ENCODE results near the gene COBL. TPM values are rescaled to one million over a fixed set of nuclear protein-coding genes. Genes with fewer than 3 reads are reported as not detected.

COBL gene
- polyA plus RNA-seq, 1 donor (not counting 4 experiments of a cell fraction or from before 2014, with no cell fraction given), result 4.5 TPM

DNA sequence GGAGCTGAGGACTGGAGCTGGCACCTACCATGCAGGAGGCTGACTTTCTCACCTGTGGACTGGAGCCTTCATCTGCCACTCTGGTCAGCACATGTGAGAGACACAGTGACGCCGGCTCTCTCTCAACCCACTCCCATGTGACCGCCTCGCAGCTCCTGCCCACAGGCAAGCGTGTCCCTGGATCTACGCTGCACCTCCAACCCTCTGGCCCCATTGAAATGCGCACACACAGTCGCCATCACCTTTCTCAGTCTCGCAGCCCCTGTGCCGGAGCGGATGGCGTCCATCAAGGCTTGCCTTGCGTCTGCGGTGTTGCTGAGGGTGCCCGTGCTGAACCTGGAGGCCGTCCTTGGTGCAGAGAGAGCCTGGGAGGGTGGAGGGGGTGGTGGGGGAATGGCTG, 291.7 kb downstream of the COBL start:
- H3K4me3 ChIP-seq (ENCODE audit: control insufficient read depth in 2 of 3, extremely low read depth in 1 of 3, insufficient read depth in 2 of 3, low read depth in 1 of 3, low read length in 3 of 3), result no peak overlapping the region
- H3K4me2 ChIP-seq (ENCODE audit: control insufficient read depth, extremely low read depth, insufficient read depth, low read depth, low read length), result no peak overlapping the region
- FAIRE-seq (no peak), DNase-seq (ENCODE audit: low read depth, low spot score) (no peak)
- dilution Hi-C loops (cut with MboI; ENCODE audit: extremely low pct_ligation_motif_present, low sequenced_read_pairs), result no loop called here
- no peaks in the 10 kb centered on the region for H3K79me2 ChIP-seq (ENCODE audit: control insufficient read depth, insufficient read depth, low read length)
- no peaks in the 10 kb centered on the region for H3K9me1 ChIP-seq (ENCODE audit: control insufficient read depth, extremely low read depth, insufficient read depth, low read length)
- H4K20me1 ChIP-seq (ENCODE audit: control insufficient read depth, extremely low read depth, insufficient read depth, low read length), result no peaks in the 10 kb centered on the region
- no peaks in the 10 kb centered on the region for H3K9me3 ChIP-seq (ENCODE audit: control insufficient read depth, low read depth, low read length)
- H3K27me3 ChIP-seq (ENCODE audit: control insufficient read depth, extremely low read depth, insufficient read depth, low read length), result no peaks in the 10 kb centered on the region
- no peaks in the 10 kb centered on the region for H3K36me3 ChIP-seq (ENCODE audit: control insufficient read depth in 2 of 2, extremely low read depth in 1 of 2, insufficient read depth in 2 of 2, low read length in 2 of 2)
- no peak overlapping the region for H3K27ac ChIP-seq (ENCODE audit: control insufficient read depth, insufficient read depth, low read length)
- H2AFZ ChIP-seq (ENCODE audit: control insufficient read depth, low read length), result no peak overlapping the region
- no peaks in the 10 kb centered on the region for H3K4me1 ChIP-seq (ENCODE audit: control insufficient read depth, extremely low read depth, insufficient read depth, low read length)
- no peak overlapping the region for H3K9ac ChIP-seq (ENCODE audit: control insufficient read depth, extremely low read depth, insufficient read depth, low read length)
- no peak for TF ChIP-seq EZH2 (IDR thresholded peaks at IDR 0.05; ENCODE audit: low read length)

DNA sequence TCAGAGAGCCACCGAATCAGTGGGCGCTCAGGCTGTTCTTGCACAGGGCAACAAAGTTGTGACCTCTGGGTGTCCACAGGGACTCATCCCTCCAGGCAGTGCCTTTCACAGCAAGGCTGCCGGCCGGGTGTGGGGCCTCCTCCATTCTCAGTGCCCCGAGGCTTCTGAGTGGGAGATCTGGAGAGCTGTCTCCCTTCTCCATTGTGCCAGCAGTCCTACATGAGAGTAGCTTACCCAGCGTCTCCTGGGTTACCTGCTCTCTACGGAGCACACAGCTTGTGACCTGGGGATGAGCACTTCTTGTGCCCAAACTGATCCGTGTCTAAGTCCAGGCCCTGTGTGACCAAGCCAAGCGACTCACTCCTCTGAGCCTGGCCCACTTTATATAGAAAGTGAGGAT, 293.1 kb downstream of the COBL start:
- no peaks in the 10 kb centered on the region for H4K20me1 ChIP-seq (ENCODE audit: control insufficient read depth, extremely low read depth, insufficient read depth, low read length)
- no peaks in the 10 kb centered on the region for H3K4me1 ChIP-seq (ENCODE audit: control insufficient read depth, extremely low read depth, insufficient read depth, low read length)
- TF ChIP-seq EZH2 (IDR thresholded peaks at IDR 0.05; ENCODE audit: low read length), result no peak
- TF ChIP-seq, protein P1, sequence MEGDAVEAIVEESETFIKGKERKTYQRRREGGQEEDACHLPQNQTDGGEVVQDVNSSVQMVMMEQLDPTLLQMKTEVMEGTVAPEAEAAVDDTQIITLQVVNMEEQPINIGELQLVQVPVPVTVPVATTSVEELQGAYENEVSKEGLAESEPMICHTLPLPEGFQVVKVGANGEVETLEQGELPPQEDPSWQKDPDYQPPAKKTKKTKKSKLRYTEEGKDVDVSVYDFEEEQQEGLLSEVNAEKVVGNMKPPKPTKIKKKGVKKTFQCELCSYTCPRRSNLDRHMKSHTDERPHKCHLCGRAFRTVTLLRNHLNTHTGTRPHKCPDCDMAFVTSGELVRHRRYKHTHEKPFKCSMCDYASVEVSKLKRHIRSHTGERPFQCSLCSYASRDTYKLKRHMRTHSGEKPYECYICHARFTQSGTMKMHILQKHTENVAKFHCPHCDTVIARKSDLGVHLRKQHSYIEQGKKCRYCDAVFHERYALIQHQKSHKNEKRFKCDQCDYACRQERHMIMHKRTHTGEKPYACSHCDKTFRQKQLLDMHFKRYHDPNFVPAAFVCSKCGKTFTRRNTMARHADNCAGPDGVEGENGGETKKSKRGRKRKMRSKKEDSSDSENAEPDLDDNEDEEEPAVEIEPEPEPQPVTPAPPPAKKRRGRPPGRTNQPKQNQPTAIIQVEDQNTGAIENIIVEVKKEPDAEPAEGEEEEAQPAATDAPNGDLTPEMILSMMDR (optimal IDR thresholded peaks at IDR 0.05 in 1 of 3, IDR thresholded peaks at IDR 0.05 in 1 of 3, conservative IDR thresholded peaks at IDR 0.05 in 1 of 3; ENCODE audit: extremely low read depth in 1 of 3, insufficient read depth in 2 of 3, low read length in 3 of 3), result no peak
- H3K79me2 ChIP-seq (ENCODE audit: control insufficient read depth, insufficient read depth, low read length), result no peaks in the 10 kb centered on the region
- dilution Hi-C loops (cut with MboI; ENCODE audit: extremely low pct_ligation_motif_present, low sequenced_read_pairs), result no loop called here
- H3K27ac ChIP-seq (ENCODE audit: control insufficient read depth, insufficient read depth, low read length), result no peak overlapping the region
- no peak for FAIRE-seq
- H3K9me3 ChIP-seq (ENCODE audit: control insufficient read depth, low read depth, low read length), result no peaks in the 10 kb centered on the region
- no peak overlapping the region for H3K4me3 ChIP-seq (ENCODE audit: control insufficient read depth in 2 of 3, extremely low read depth in 1 of 3, insufficient read depth in 2 of 3, low read depth in 1 of 3, low read length in 3 of 3)
- no peaks in the 10 kb centered on the region for H3K27me3 ChIP-seq (ENCODE audit: control insufficient read depth, extremely low read depth, insufficient read depth, low read length)
- no peak overlapping the region for H2AFZ ChIP-seq (ENCODE audit: control insufficient read depth, low read length)
- H3K9me1 ChIP-seq (ENCODE audit: control insufficient read depth, extremely low read depth, insufficient read depth, low read length), result no peaks in the 10 kb centered on the region
- no peak for DNase-seq (ENCODE audit: low read depth, low spot score)
- H3K9ac ChIP-seq (ENCODE audit: control insufficient read depth, extremely low read depth, insufficient read depth, low read length), result no peak overlapping the region
- no peaks in the 10 kb centered on the region for H3K36me3 ChIP-seq (ENCODE audit: control insufficient read depth in 2 of 2, extremely low read depth in 1 of 2, insufficient read depth in 2 of 2, low read length in 2 of 2)
- no peak overlapping the region for H3K4me2 ChIP-seq (ENCODE audit: control insufficient read depth, extremely low read depth, insufficient read depth, low read depth, low read length)

DNA sequence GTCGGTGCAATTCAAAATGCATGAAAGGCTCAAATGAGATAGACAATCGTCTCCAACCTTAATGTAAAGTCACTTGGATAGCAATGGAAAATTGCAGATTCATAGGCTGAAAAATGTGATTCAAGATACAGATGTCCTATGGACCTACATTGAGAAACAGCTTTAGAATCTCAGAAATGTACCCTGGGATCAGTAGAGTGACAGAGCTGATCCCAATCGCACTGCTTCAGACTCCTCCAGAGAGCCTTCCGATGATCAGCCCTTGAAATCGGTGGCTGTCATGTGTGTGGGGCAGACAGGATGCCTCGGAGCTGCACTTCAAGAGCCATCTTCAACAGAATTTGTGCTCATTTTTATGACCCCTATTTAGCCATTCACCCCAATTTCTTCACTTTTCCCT, 293.8 kb downstream of the COBL start:
- Histone ChIP-seq H3K4me1 (ENCODE audit: control insufficient read depth, extremely low read depth, insufficient read depth, low read length) (no peaks in the 10 kb centered on the region), H3K79me2 (ENCODE audit: control insufficient read depth, insufficient read depth, low read length) (no peaks in the 10 kb centered on the region), H3K36me3 (ENCODE audit: control insufficient read depth in 2 of 2, extremely low read depth in 1 of 2, insufficient read depth in 2 of 2, low read length in 2 of 2) (no peaks in the 10 kb centered on the region), H2AFZ (ENCODE audit: control insufficient read depth, low read length) (no peak overlapping the region), H3K27me3 (ENCODE audit: control insufficient read depth, extremely low read depth, insufficient read depth, low read length) (no peaks in the 10 kb centered on the region), H3K27ac (ENCODE audit: control insufficient read depth, insufficient read depth, low read length) (no peak overlapping the region), H3K4me3 (ENCODE audit: control insufficient read depth in 2 of 3, extremely low read depth in 1 of 3, insufficient read depth in 2 of 3, low read depth in 1 of 3, low read length in 3 of 3) (no peak overlapping the region), H3K9me1 (ENCODE audit: control insufficient read depth, extremely low read depth, insufficient read depth, low read length) (no peaks in the 10 kb centered on the region), H3K9me3 (ENCODE audit: control insufficient read depth, low read depth, low read length) (no peaks in the 10 kb centered on the region), H4K20me1 (ENCODE audit: control insufficient read depth, extremely low read depth, insufficient read depth, low read length) (no peaks in the 10 kb centered on the region), H3K9ac (ENCODE audit: control insufficient read depth, extremely low read depth, insufficient read depth, low read length) (no peak overlapping the region), H3K4me2 (ENCODE audit: control insufficient read depth, extremely low read depth, insufficient read depth, low read depth, low read length) (no peak overlapping the region)
- TF ChIP-seq EZH2 (IDR thresholded peaks at IDR 0.05; ENCODE audit: low read length), result no peak
- TF ChIP-seq, protein P1 (optimal IDR thresholded peaks at IDR 0.05 in 1 of 3, IDR thresholded peaks at IDR 0.05 in 1 of 3, conservative IDR thresholded peaks at IDR 0.05 in 1 of 3; ENCODE audit: extremely low read depth in 1 of 3, insufficient read depth in 2 of 3, low read length in 3 of 3), result no peak
- no peak for FAIRE-seq
- DNase-seq (ENCODE audit: low read depth, low spot score), result no peak
- dilution Hi-C loops (cut with MboI; ENCODE audit: extremely low pct_ligation_motif_present, low sequenced_read_pairs), result no loop called here
